HEK293 (cell line): ENCODE results near the gene GLCCI1.

Experiments
- CTCF ChIP-seq: fragments of 450-650 bp; formaldehyde crosslinking; IDR thresholded peaks from 2 replicates; pipeline ENCODE4 v1.5.1; 2016; ENCODE audit warnings: missing biosample characterization, missing genetic modification characterization
- PATZ1 ChIP-seq: fragments of 450-650 bp; formaldehyde crosslinking; IDR thresholded peaks from 2 replicates; pipeline ENCODE4 v1.5.1; 2016; ENCODE audit warnings: missing biosample characterization, missing genetic modification characterization
- TRIM28 ChIP-seq: IDR thresholded peaks from 2 replicates; pipeline ENCODE4 v1.6.1; 2011; ENCODE audit warnings: low read length, control low read depth, borderline replicate concordance
- YY1 ChIP-seq: fragments of 450-650 bp; formaldehyde crosslinking; IDR thresholded peaks from 2 replicates; pipeline ENCODE4 v1.5.1; 2018; ENCODE audit warnings: missing biosample characterization, missing genetic modification characterization
- ZBTB7A ChIP-seq: fragments of 450-650 bp; formaldehyde crosslinking; IDR thresholded peaks from 2 replicates; pipeline ENCODE4 v1.5.1; 2016; ENCODE audit warnings: low read depth, missing biosample characterization, missing genetic modification characterization
- ZNF274 ChIP-seq, 2 experiments: fragments of 200-500 bp in 1 of 2; fragments of 450-650 bp in 1 of 2; sonication (Bioruptor generic) in 1 of 2; formaldehyde crosslinking in 1 of 2; IDR thresholded peaks; 2 replicates each; pipeline versions ENCODE4 v1.5.1 to v1.6.1; 2014 to 2016; ENCODE audit warnings: borderline replicate concordance in 1 of 2, inconsistent platforms in 1 of 2, low read length in 1 of 2, missing biosample characterization in 1 of 2, missing genetic modification characterization in 1 of 2
- ZNF37A ChIP-seq: fragments of 450-650 bp; IDR thresholded peaks from 2 replicates; pipeline ENCODE4 v1.5.1; 2018; ENCODE audit warnings: missing biosample characterization, missing genetic modification characterization
- ZNF555 ChIP-seq: fragments of 450-650 bp; formaldehyde crosslinking; conservative IDR thresholded peaks from 2 replicates; pipeline ENCODE4 v1.5.1; 2017; ENCODE audit warnings: missing biosample characterization, mild to moderate bottlenecking, missing genetic modification characterization, inconsistent platforms
- ZNF792 ChIP-seq: fragments of 450-650 bp; formaldehyde crosslinking; IDR thresholded peaks from 2 replicates; pipeline ENCODE4 v1.5.1; 2016; ENCODE audit warnings: missing biosample characterization, missing genetic modification characterization
- TF ChIP-seq, protein P1 (sequence below): sonication (generic); formaldehyde crosslinking; IDR thresholded peaks from 2 replicates; pipeline ENCODE4 v1.8.1; 2022; ENCODE audit warnings: mild to moderate bottlenecking, moderate library complexity, missing genetic modification reagents

- TF ChIP-seq CTCF (tag by site-specific recombination) (no peak), YY1 (tag by site-specific recombination) (no peak), TRIM28 (no peak), PATZ1 (tag by site-specific recombination) (no peak), ZNF274 (IDR thresholded peaks at IDR 0.05; ENCODE audit: low read length) (no peak), ZNF274 (tag by site-specific recombination; IDR thresholded peaks at IDR 0.05; ENCODE audit: borderline replicate concordance) (no peak), ZNF37A (tag by site-specific recombination) (no peak), ZBTB7A (tag by site-specific recombination) (no peak), ZNF792 (tag by site-specific recombination) (no peak), ZNF555 (tag by site-specific recombination) (no peak)
- TF ChIP-seq, protein P1, sequence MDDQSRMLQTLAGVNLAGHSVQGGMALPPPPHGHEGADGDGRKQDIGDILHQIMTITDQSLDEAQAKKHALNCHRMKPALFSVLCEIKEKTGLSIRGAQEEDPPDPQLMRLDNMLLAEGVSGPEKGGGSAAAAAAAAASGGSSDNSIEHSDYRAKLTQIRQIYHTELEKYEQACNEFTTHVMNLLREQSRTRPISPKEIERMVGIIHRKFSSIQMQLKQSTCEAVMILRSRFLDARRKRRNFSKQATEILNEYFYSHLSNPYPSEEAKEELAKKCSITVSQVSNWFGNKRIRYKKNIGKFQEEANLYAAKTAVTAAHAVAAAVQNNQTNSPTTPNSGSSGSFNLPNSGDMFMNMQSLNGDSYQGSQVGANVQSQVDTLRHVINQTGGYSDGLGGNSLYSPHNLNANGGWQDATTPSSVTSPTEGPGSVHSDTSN: no peak
Measured at GRCh38 chr7:8014399-8014798, 45.8 kb downstream of the GLCCI1 start.
